Uterus (tissue), 4 donors: Measurements from ENCODE around the gene LAMP5. TPM values are rescaled to one million over a fixed set of nuclear protein-coding genes. Genes with fewer than 3 reads are reported as not detected.

ENCODE experiments used
- DNase-seq, 2 donors: peaks; one replicate each; pipeline ENCODE4 v3.0.0-alpha.2; 2019 to 2020
- H3K27ac ChIP-seq, 2 donors: fragments of 200-600 bp; sonication (generic); 1 replicate in 1 of 2; 2 replicates in 1 of 2; pipeline ENCODE4 v1.5.1; 2016 to 2018
- H3K27me3 ChIP-seq, 2 donors: fragments of 200-600 bp; sonication (generic); one replicate each; pipeline ENCODE4 v1.5.1; 2018 to 2019; ENCODE audit warnings: control low read depth in 1 of 2
- H3K36me3 ChIP-seq, 2 donors: fragments of 200-600 bp; sonication (generic); one replicate each; pipeline ENCODE4 v1.5.1; 2019; ENCODE audit warnings: control low read depth in 1 of 2
- H3K4me1 ChIP-seq, 2 donors: fragments of 200-600 bp; sonication (generic); one replicate each; pipeline ENCODE4 v1.5.1; 2018 to 2019; ENCODE audit warnings: control low read depth in 1 of 2
- H3K4me3 ChIP-seq, 2 donors: fragments of 200-600 bp; sonication (generic); 1 replicate in 1 of 2; 2 replicates in 1 of 2; pipeline ENCODE4 v1.5.1; 2018 to 2019; ENCODE audit warnings: mild to moderate bottlenecking in 1 of 2
- H3K9me3 ChIP-seq, 2 donors: fragments of 200-600 bp; sonication (generic); one replicate each; pipeline ENCODE4 v1.5.1; 2019; ENCODE audit warnings: control low read depth in 1 of 2
- CTCF ChIP-seq, 4 experiments: fragments of 200-600 bp in 2 of 4; fragments of 450-650 bp in 2 of 4; sonication (generic) in 2 of 4; IDR thresholded peaks; one replicate each; pipeline ENCODE4 v1.5.1; 2016 to 2019; ENCODE audit warnings: antibody characterized with exemption in 4 of 4, mild to moderate bottlenecking in 2 of 4, moderate library complexity in 1 of 4
- POLR2A ChIP-seq, 2 donors: fragments of 450-650 bp; IDR thresholded peaks; one replicate each; pipeline ENCODE4 v1.6.1; 2016; ENCODE audit warnings: antibody characterized with exemption in 2 of 2, mild to moderate bottlenecking in 1 of 2, moderate library complexity in 1 of 2
- intact Hi-C: fragments of 100-400 bp; cut with DNase I; formaldehyde crosslinking; loops from one replicate; pipeline ENCODE4 v1.15.1; 2023; ENCODE audit warnings: low total_unique reads
- total RNA-seq, 4 donors: library from RNA; depleted of rRNA in 3 of 4; stranded (reverse); fragments of >200 nt in 3 of 4; gene quantifications; one replicate each; pipeline versions ENCODE4 v1.1.0 to v1.2.4, GENCODE V29; 2014 to 2023
- donor health status: DM: yes; HTN: yes; CAD: no.

Gene LAMP5
- total RNA-seq, 4 donors from 2014 or later, result 0.43 to 6.8 TPM; not detected in 2

- H3K27me3 ChIP-seq, result no peaks in the 10 kb centered on the region
- TF ChIP-seq CTCF (IDR thresholded peaks at IDR 0.05) (no peak), POLR2A (IDR thresholded peaks at IDR 0.05) (no peak)
- no peaks in the 10 kb centered on the region for H3K4me1 ChIP-seq
- intact Hi-C loops, result no loop called here
- no peaks in the 10 kb centered on the region for H3K9me3 ChIP-seq
- no peaks in the 10 kb centered on the region for H3K36me3 ChIP-seq
- no peak for DNase-seq
- H3K4me3 ChIP-seq, result no peak overlapping the region
- H3K27ac ChIP-seq, result no peak overlapping the region
Measured at GRCh38 chr20:9476174-9476573, 38.2 kb upstream of the LAMP5 start.

- DNase-seq, result no peak
- no peak for TF ChIP-seq CTCF (IDR thresholded peaks at IDR 0.05)
- TF ChIP-seq POLR2A (IDR thresholded peaks at IDR 0.05), result no peak
- intact Hi-C loops, result no loop called here
- H3K27ac ChIP-seq, result no peak overlapping the region
- no peaks in the 10 kb centered on the region for H3K27me3 ChIP-seq
- no peaks in the 10 kb centered on the region for H3K36me3 ChIP-seq
- no peak overlapping the region for H3K4me3 ChIP-seq
- no peaks in the 10 kb centered on the region for H3K9me3 ChIP-seq
- H3K4me1 ChIP-seq, result no peaks in the 10 kb centered on the region
Measured at GRCh38 chr20:9476637-9477036, 37.8 kb upstream of the LAMP5 start.

- Histone ChIP-seq H3K4me1 (no peaks in the 10 kb centered on the region), H3K4me3 (no peak overlapping the region), H3K27ac (no peak overlapping the region), H3K36me3 (no peaks in the 10 kb centered on the region), H3K9me3 (no peaks in the 10 kb centered on the region), H3K27me3 (no peaks in the 10 kb centered on the region)
- DNase-seq, result no peak
- intact Hi-C loops, result no loop called here
- TF ChIP-seq CTCF (IDR thresholded peaks at IDR 0.05) (no peak), POLR2A (IDR thresholded peaks at IDR 0.05) (no peak)
Measured at GRCh38 chr20:9478771-9479170, 35.6 kb upstream of the LAMP5 start.

- intact Hi-C loops, result no loop called here
- no peaks in the 10 kb centered on the region for H3K27me3 ChIP-seq
- no peak overlapping the region for H3K27ac ChIP-seq
- H3K4me3 ChIP-seq, result no peak overlapping the region
- TF ChIP-seq POLR2A (IDR thresholded peaks at IDR 0.05) (no peak), CTCF (IDR thresholded peaks at IDR 0.05) (no peak)
- no peak for DNase-seq
- H3K36me3 ChIP-seq, result no peaks in the 10 kb centered on the region
- no peaks in the 10 kb centered on the region for H3K4me1 ChIP-seq
- H3K9me3 ChIP-seq, result no peaks in the 10 kb centered on the region
Measured at GRCh38 chr20:9480066-9480465, 34.3 kb upstream of the LAMP5 start.

GRCh38 chr20:9482180-9482579 is 32.2 kb upstream of the LAMP5 start:
- Histone ChIP-seq H3K27me3 (no peaks in the 10 kb centered on the region), H3K27ac (no peak overlapping the region), H3K4me1 (no peaks in the 10 kb centered on the region), H3K4me3 (no peak overlapping the region), H3K9me3 (no peaks in the 10 kb centered on the region), H3K36me3 (no peaks in the 10 kb centered on the region)
- DNase-seq, result no peak
- intact Hi-C loops, result no loop called here
- no peak for TF ChIP-seq CTCF (IDR thresholded peaks at IDR 0.05)
- TF ChIP-seq POLR2A (IDR thresholded peaks at IDR 0.05), result no peak
